Neural progenitor cell (in vitro differentiated cells): ENCODE data around the gene B3GALT4. TPM values are rescaled to one million over a fixed set of nuclear protein-coding genes. Genes with fewer than 3 reads are reported as not detected.

Experiments used
- DNase-seq: peaks from one replicate; pipeline ENCODE4 v3.0.0-alpha.2; 2016; ENCODE audit warnings: low spot score
- H2AFZ ChIP-seq: fragments of 200-600 bp; sonication (generic); replicated peaks from 2 replicates; pipeline ENCODE4 v1.6.1; 2016; ENCODE audit warnings: antibody characterized with exemption
- H3F3A ChIP-seq: fragments of 200-600 bp; sonication (generic); 2 replicates; pipeline ENCODE4 v1.6.1; 2016; ENCODE audit warnings: antibody characterized with exemption, low read depth
- H3K27ac ChIP-seq: fragments of 200-600 bp; sonication (generic); 2 replicates; pipeline ENCODE4 v1.5.1; 2016; ENCODE audit warnings: mild to moderate bottlenecking
- H3K27me3 ChIP-seq: fragments of 200-600 bp; sonication (generic); 2 replicates; pipeline ENCODE4 v1.6.1; 2016; ENCODE audit warnings: mild to moderate bottlenecking, moderate library complexity
- H3K36me3 ChIP-seq: fragments of 200-600 bp; sonication (generic); 2 replicates; pipeline ENCODE4 v1.5.1; 2016
- H3K4me1 ChIP-seq: fragments of 200-600 bp; sonication (generic); 2 replicates; pipeline ENCODE4 v1.6.1; 2016; ENCODE audit warnings: mixed run types
- H3K4me2 ChIP-seq: fragments of 200-600 bp; sonication (generic); 2 replicates; pipeline ENCODE4 v1.6.1; 2016
- H3K4me3 ChIP-seq: fragments of 200-600 bp; sonication (generic); 2 replicates; pipeline ENCODE4 v1.5.1; 2016
- H3K79me2 ChIP-seq: fragments of 200-600 bp; sonication (generic); 2 replicates; pipeline ENCODE4 v1.6.1; 2016; ENCODE audit warnings: low read depth
- H3K9ac ChIP-seq: fragments of 200-600 bp; sonication (generic); 2 replicates; pipeline ENCODE4 v1.6.1; 2016
- H3K9me3 ChIP-seq: fragments of 200-600 bp; sonication (generic); 2 replicates; pipeline ENCODE4 v1.5.1; 2016; ENCODE audit warnings: low read depth
- H4K20me1 ChIP-seq: fragments of 200-600 bp; sonication (generic); 2 replicates; pipeline ENCODE4 v1.6.1; 2016; ENCODE audit warnings: low read depth
- H3K27ac Mint-ChIP-seq: 3 replicates; pipeline ENCODE4 v1.8.0; 2021; ENCODE audit warnings: mixed read lengths
- H3K27me3 Mint-ChIP-seq: 2 replicates; pipeline ENCODE4 v1.8.0; 2022; ENCODE audit warnings: low read depth, mild to moderate bottlenecking, inconsistent platforms, moderate library complexity, mixed read lengths; ENCODE audit not compliant: insufficient read depth
- H3K36me3 Mint-ChIP-seq: 3 replicates; pipeline ENCODE4 v1.8.0; 2021; ENCODE audit warnings: mixed read lengths
- H3K4me1 Mint-ChIP-seq: 3 replicates; pipeline ENCODE4 v1.8.0; 2021; ENCODE audit warnings: mixed read lengths
- H3K4me3 Mint-ChIP-seq: 3 replicates; pipeline ENCODE4 v1.8.0; 2021; ENCODE audit warnings: mild to moderate bottlenecking, moderate library complexity, mixed read lengths
- H3K9me3 Mint-ChIP-seq: 3 replicates; pipeline ENCODE4 v1.8.0; 2020; ENCODE audit warnings: mixed read lengths
- EZH2 ChIP-seq: fragments of 200-600 bp; sonication (generic); IDR thresholded peaks from 2 replicates; pipeline ENCODE4 v1.6.1; 2017; ENCODE audit warnings: antibody characterized with exemption, mild to moderate bottlenecking, moderate library complexity
- EZH2phosphoT487 ChIP-seq: fragments of 200-600 bp; sonication (generic); IDR thresholded peaks from 2 replicates; pipeline ENCODE4 v1.6.1; 2017; ENCODE audit warnings: antibody characterized with exemption
- total RNA-seq: library from RNA; depleted of rRNA; stranded (reverse); fragments of >200 nt; gene quantifications from 2 replicates; pipeline ENCODE4 v1.2.3, GENCODE V29; 2015; ENCODE audit warnings: low replicate concordance
- TF ChIP-seq, protein P1 (sequence below): fragments of 200-600 bp; sonication (generic); IDR thresholded peaks from 2 replicates; pipeline ENCODE4 v1.5.1; 2017; ENCODE audit warnings: antibody characterized with exemption, mild to moderate bottlenecking

B3GALT4 gene
- total RNA-seq, 1 donor from 2014 or later = 1.1 TPM

DNA sequence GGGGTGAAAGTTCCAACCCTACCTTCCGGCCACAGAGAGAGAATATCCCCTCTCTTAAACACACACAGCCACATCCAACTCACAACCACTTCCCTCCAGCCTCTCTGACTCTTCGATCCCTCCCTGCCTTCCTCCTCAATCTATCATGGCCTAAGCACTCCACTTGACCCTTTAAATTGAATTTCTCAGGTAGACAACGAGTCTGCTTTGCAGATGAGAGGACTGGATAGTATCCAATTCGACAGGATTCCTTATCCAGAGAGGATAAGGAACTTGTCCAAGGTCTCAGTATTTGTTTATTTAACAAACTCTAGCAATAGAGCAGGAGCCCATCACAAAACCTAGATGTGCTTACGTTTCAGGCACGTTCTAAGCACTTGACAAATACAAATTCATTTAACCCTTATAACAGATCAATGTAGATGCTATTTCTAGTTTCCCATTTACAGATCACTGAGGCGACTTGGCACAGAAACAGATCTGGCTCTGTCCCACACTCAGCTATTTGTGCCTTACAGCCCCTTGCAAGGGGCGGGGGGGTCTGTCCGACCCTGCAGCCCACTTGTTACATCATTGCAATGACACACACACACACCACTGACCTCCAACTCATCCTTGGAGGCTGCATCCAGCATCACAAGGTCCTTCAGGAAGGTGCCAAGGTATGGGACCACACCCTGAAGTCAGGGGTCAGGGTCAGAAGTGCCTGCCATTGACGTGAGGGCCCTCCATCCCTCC is 17.3 kb downstream of the B3GALT4 start:
- Histone ChIP-seq H3K9me3 (no peaks in the 10 kb centered on the region), H3K4me2 (no peak overlapping the region), H3K9ac (no peak overlapping the region), H4K20me1 (peaks cover 4% of the 10 kb centered on the region), H3K79me2 (peaks cover 24% of the 10 kb centered on the region), H3K4me3 (no peak overlapping the region), H3K36me3 (no peaks in the 10 kb centered on the region), H3K27me3 (no peaks in the 10 kb centered on the region), H3K4me1 (peaks cover 9% of the 10 kb centered on the region), H3F3A (peaks cover 25% of the 10 kb centered on the region), H2AFZ (no peak overlapping the region), H3K27ac (no peak overlapping the region)
- Mint-ChIP-seq H3K9me3 (no peaks in the 10 kb centered on the region), H3K27ac (no peak overlapping the region), H3K27me3 (peaks cover 5% of the 10 kb centered on the region), H3K36me3 (no peaks in the 10 kb centered on the region), H3K4me1 (peaks cover 29% of the 10 kb centered on the region), H3K4me3 (peak overlapping the region; percentile 39)
- no peak for DNase-seq
- TF ChIP-seq EZH2 = no peak
- TF ChIP-seq EZH2phosphoT487 = no peak
- TF ChIP-seq, protein P1, sequence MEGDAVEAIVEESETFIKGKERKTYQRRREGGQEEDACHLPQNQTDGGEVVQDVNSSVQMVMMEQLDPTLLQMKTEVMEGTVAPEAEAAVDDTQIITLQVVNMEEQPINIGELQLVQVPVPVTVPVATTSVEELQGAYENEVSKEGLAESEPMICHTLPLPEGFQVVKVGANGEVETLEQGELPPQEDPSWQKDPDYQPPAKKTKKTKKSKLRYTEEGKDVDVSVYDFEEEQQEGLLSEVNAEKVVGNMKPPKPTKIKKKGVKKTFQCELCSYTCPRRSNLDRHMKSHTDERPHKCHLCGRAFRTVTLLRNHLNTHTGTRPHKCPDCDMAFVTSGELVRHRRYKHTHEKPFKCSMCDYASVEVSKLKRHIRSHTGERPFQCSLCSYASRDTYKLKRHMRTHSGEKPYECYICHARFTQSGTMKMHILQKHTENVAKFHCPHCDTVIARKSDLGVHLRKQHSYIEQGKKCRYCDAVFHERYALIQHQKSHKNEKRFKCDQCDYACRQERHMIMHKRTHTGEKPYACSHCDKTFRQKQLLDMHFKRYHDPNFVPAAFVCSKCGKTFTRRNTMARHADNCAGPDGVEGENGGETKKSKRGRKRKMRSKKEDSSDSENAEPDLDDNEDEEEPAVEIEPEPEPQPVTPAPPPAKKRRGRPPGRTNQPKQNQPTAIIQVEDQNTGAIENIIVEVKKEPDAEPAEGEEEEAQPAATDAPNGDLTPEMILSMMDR = no peak

- Histone ChIP-seq H3K9me3 (no peaks in the 10 kb centered on the region), H3K9ac (no peak overlapping the region), H3K4me2 (no peak overlapping the region), H3K79me2 (peaks cover 20% of the 10 kb centered on the region), H3F3A (peaks cover 39% of the 10 kb centered on the region), H3K4me1 (peaks cover 5% of the 10 kb centered on the region), H3K4me3 (no peak overlapping the region), H3K27ac (no peak overlapping the region), H3K36me3 (no peaks in the 10 kb centered on the region), H3K27me3 (no peaks in the 10 kb centered on the region), H4K20me1 (peaks cover 15% of the 10 kb centered on the region), H2AFZ (no peak overlapping the region)
- no peaks in the 10 kb centered on the region for H3K9me3 Mint-ChIP-seq
- H3K4me3 Mint-ChIP-seq = peak overlapping the region; percentile 99
- DNase-seq = no peak
- H3K4me1 Mint-ChIP-seq = peaks cover 27% of the 10 kb centered on the region
- peaks cover 2% of the 10 kb centered on the region for H3K36me3 Mint-ChIP-seq
- no peak for TF ChIP-seq EZH2
- TF ChIP-seq, protein P1 = no peak
- no peak for TF ChIP-seq EZH2phosphoT487
- H3K27ac Mint-ChIP-seq = no peak overlapping the region
- H3K27me3 Mint-ChIP-seq = peaks cover 10% of the 10 kb centered on the region
Observed at GRCh38 chr6:33295621-33296369, 18.9 kb downstream of the B3GALT4 start.

DNA sequence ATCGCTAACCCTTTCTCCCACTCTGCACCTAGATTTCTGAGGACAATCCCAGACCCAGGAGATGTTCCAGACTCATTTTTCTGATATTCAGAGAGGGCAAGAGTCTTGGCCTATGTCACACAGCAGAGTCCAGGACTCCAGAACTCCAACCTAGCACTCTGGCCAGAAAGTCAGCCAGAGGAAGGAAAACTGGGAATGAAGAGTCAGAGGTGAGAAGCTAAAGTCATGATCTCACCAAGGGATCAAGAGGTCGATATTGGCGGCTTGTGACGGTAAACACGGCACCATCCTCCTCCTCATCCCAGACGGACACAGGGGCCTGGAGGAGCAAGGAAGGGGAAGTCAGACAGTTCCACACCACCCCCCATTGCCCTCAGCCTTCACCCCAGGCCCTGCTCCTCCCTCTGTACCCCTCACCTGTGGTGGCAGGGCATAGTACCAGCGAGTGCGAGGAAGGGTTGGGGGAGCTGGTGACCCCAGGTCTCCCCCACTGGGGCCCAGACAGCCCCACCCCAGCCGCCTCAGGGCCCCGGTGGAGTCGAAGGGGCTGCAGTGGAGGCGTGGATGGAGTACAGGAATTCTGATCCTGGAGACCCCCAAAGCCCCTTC is 20.0 kb downstream of the B3GALT4 start:
- no peak for DNase-seq
- Histone ChIP-seq H3K36me3 (no peaks in the 10 kb centered on the region), H3K27ac (no peak overlapping the region), H3K9ac (no peak overlapping the region), H3K79me2 (peaks cover 24% of the 10 kb centered on the region), H3K4me3 (peak overlapping the region; percentile 90), H3F3A (peaks cover 33% of the 10 kb centered on the region), H3K4me2 (peak overlapping the region; percentile 86), H3K27me3 (no peaks in the 10 kb centered on the region), H3K4me1 (peaks cover 5% of the 10 kb centered on the region), H4K20me1 (peaks cover 20% of the 10 kb centered on the region), H3K9me3 (no peaks in the 10 kb centered on the region), H2AFZ (peak overlapping the region; percentile 75)
- TF ChIP-seq EZH2 = no peak
- TF ChIP-seq, protein P1 = no peak
- no peak for TF ChIP-seq EZH2phosphoT487
- H3K9me3 Mint-ChIP-seq = no peaks in the 10 kb centered on the region
- H3K4me3 Mint-ChIP-seq = peak overlapping the region; percentile 99
- peaks cover 29% of the 10 kb centered on the region for H3K4me1 Mint-ChIP-seq
- H3K27me3 Mint-ChIP-seq = peaks cover 5% of the 10 kb centered on the region
- H3K27ac Mint-ChIP-seq = peak overlapping the region; percentile 21
- peaks cover 5% of the 10 kb centered on the region for H3K36me3 Mint-ChIP-seq
